Type B pancreatic cell (in vitro differentiated cells): ENCODE measurements around the gene MAD1L1. TPM values are rescaled to one million over a fixed set of nuclear protein-coding genes. Genes with fewer than 3 reads are reported as not detected.
A peak's percentile ranks its signal among the peaks of the same experiment; 100 is the strongest.

Experiments used
- DNase-seq: peaks from one replicate; pipeline ENCODE4 v3.0.0; 2021; ENCODE audit warnings: mixed read lengths; ENCODE audit not compliant: unreplicated experiment; ENCODE audit errors: extremely low spot score
- H3K27ac Mint-ChIP-seq: 2 replicates; pipeline ENCODE4 v1.8.0; 2021; ENCODE audit warnings: mild to moderate bottlenecking, mixed read lengths
- H3K27me3 Mint-ChIP-seq: 2 replicates; pipeline ENCODE4 v1.8.0; 2021; ENCODE audit warnings: mixed read lengths
- H3K36me3 Mint-ChIP-seq: 2 replicates; pipeline ENCODE4 v1.8.0; 2021; ENCODE audit warnings: mixed read lengths
- H3K4me1 Mint-ChIP-seq: one replicate; pipeline ENCODE4 v1.8.0; 2021; ENCODE audit warnings: mixed read lengths; ENCODE audit not compliant: unreplicated experiment
- H3K4me3 Mint-ChIP-seq: 2 replicates; pipeline ENCODE4 v1.8.0; 2021; ENCODE audit warnings: mild to moderate bottlenecking, mixed read lengths
- H3K9me3 Mint-ChIP-seq: 2 replicates; pipeline ENCODE4 v1.8.0; 2021; ENCODE audit warnings: mixed read lengths
- total RNA-seq: library from RNA; stranded (reverse); gene quantifications from 2 replicates; pipeline ENCODE4 v1.2.1, GENCODE V29; 2021; ENCODE audit warnings: low replicate concordance
- TF ChIP-seq, protein P1 (sequence below): fragments of 200-600 bp; sonication (generic); conservative IDR thresholded peaks from 2 replicates; pipeline ENCODE4 v1.5.0; 2021; ENCODE audit warnings: antibody characterized with exemption, mild to moderate bottlenecking

The MAD1L1 gene
- total RNA-seq, 1 donor from 2014 or later, result 40.7 TPM

DNA sequence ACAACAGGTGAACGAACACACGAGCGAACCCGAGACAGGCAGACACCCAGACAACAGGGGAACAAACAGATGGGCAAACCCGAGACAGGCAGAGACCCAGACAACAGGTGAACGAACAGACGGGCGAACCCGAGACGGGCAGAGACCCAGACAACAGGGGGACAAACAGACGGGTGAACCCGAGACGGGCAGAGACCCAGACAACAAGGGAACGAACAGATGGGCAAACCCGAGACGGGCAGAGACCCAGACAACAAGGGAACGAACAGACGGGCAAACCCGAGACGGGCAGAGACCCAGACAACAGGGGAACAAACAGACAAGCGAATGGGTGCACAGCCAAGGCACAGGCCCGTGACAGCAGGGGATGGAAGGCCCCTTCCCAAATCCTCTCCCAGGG is 298.0 kb downstream of the MAD1L1 start:
- no peak overlapping the region for H3K27ac Mint-ChIP-seq
- H3K9me3 Mint-ChIP-seq, result no peaks in the 10 kb centered on the region

DNA sequence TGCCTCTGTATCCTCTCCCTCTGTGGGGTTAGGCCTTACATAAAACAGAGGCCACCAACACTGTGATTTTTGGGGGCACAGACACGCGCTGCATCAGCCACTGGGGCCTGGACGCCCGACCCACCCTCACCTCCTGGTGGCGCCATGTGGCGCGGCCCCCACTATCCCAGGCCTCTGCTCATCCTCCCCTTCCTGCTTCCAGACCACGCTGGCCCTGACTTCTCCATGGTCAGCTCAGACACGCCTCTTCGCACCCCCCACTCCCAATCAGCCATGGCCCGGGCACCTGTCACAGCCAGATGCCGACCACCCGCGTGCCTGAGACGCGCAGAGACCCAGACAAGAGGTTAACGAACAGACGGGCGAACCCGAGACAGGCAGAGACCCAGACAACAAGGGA is 298.7 kb downstream of the MAD1L1 start:
- TF ChIP-seq, protein P1, sequence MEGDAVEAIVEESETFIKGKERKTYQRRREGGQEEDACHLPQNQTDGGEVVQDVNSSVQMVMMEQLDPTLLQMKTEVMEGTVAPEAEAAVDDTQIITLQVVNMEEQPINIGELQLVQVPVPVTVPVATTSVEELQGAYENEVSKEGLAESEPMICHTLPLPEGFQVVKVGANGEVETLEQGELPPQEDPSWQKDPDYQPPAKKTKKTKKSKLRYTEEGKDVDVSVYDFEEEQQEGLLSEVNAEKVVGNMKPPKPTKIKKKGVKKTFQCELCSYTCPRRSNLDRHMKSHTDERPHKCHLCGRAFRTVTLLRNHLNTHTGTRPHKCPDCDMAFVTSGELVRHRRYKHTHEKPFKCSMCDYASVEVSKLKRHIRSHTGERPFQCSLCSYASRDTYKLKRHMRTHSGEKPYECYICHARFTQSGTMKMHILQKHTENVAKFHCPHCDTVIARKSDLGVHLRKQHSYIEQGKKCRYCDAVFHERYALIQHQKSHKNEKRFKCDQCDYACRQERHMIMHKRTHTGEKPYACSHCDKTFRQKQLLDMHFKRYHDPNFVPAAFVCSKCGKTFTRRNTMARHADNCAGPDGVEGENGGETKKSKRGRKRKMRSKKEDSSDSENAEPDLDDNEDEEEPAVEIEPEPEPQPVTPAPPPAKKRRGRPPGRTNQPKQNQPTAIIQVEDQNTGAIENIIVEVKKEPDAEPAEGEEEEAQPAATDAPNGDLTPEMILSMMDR, result no peak
- DNase-seq, result no peak
- Mint-ChIP-seq H3K9me3 (no peaks in the 10 kb centered on the region), H3K36me3 (peaks cover 8% of the 10 kb centered on the region), H3K4me1 (no peaks in the 10 kb centered on the region), H3K4me3 (no peak overlapping the region), H3K27ac (no peak overlapping the region), H3K27me3 (no peaks in the 10 kb centered on the region)

More for the DNA sequence above, 298.0 kb downstream of the MAD1L1 start:
- no peak for DNase-seq
- no peaks in the 10 kb centered on the region for H3K27me3 Mint-ChIP-seq
- H3K4me3 Mint-ChIP-seq, result no peak overlapping the region
- H3K4me1 Mint-ChIP-seq, result no peaks in the 10 kb centered on the region
- TF ChIP-seq, protein P1, result no peak
- H3K36me3 Mint-ChIP-seq, result peaks cover 8% of the 10 kb centered on the region

DNA sequence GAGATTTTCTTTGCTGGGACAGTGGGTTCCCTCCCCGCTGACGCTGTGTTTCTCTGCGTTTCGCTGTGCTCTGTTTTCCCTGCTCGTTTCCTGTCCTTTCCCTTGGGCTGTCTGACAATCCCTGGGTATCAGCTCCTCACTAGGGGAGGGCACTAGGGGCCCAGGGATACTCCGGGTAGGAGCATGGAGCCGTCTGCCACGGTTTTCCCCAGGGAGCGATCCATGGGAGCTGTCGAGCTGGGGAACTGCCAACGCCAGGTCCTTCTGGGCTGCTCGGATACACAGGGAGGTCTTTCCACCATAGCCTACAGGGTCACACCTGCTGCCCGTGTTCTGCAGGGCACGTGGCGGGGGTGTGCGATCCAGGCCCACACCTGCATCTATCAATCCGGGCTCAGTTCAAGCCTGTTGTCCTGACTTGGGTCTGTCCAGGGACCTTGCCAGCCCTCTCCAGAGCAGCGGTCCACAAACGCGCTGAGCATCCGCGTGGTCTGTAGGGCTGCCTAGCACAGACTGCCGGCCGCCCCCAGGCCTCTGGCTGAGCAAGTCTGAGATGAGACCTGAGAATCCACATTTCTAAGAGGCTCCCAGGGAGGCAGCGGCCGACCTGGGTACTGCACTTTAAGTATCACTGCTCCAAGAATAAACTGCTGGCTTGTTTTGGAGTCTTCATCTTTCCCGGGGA is 299.5 kb downstream of the MAD1L1 start:
- H3K9me3 Mint-ChIP-seq, result no peaks in the 10 kb centered on the region
- no peak overlapping the region for H3K4me3 Mint-ChIP-seq
- H3K27me3 Mint-ChIP-seq, result no peaks in the 10 kb centered on the region
- no peaks in the 10 kb centered on the region for H3K4me1 Mint-ChIP-seq
- no peak overlapping the region for H3K27ac Mint-ChIP-seq
- DNase-seq, result no peak
- TF ChIP-seq, protein P1, result no peak
- peaks cover 7% of the 10 kb centered on the region for H3K36me3 Mint-ChIP-seq

DNA sequence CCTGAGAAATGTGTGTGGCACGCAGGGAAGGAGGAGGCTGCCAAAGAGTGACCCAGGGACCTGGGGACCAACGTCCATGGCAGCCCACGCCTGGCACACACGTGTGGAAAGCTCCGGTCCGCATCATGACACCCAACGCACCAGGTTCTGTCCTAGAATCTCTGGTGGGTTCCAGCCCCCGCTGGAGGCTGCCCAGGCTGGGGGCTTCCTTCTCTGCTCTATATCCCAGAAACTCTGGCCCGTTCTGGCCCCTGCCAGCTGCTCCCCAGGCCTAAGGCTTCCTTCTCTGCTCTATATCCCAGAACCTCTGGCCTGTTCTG is 300.8 kb downstream of the MAD1L1 start:
- no peak overlapping the region for H3K27ac Mint-ChIP-seq
- no peaks in the 10 kb centered on the region for H3K9me3 Mint-ChIP-seq
- TF ChIP-seq, protein P1, result no peak
- no peak for DNase-seq
- no peak overlapping the region for H3K4me3 Mint-ChIP-seq
- peaks cover 5% of the 10 kb centered on the region for H3K36me3 Mint-ChIP-seq
- H3K27me3 Mint-ChIP-seq, result no peaks in the 10 kb centered on the region
- H3K4me1 Mint-ChIP-seq, result peaks cover 7% of the 10 kb centered on the region

DNA sequence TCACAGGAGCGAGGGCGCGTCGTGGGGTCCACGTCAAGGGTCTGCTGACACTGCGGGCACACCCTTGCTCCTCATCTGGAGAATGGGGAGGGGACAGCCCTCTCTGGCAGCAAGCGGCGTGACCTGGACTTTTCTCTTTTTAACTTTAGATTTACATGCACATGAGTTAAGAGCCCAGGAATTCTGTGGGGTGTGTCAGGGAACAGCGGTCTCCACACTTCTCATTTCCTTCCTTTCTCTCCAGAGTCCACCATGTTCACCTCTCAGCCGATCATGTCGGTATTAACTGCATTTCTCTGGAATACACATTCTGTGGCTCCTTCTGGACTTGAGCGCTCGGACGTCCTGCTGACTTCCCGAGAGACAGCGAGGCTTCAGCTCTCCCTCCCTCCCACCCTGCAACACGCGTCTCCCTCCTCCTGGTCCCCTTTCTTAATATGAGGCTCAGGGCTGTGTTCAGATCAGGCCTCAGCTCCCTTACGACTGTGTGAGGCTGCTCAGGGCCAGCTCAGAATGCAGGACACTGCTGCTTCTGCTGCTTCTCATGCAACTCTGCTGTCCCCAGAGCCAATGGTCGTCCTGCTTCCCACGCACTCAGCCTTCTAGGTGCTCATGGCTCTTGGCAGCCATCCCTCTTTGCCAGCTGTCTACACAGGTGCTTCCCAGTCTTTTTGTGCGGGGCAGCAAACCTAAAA is 301.3 kb downstream of the MAD1L1 start:
- DNase-seq, result no peak
- Mint-ChIP-seq H3K4me1 (peaks cover 10% of the 10 kb centered on the region), H3K27ac (peak overlapping the region; percentile 51), H3K36me3 (peaks cover 5% of the 10 kb centered on the region), H3K4me3 (no peak overlapping the region), H3K27me3 (no peaks in the 10 kb centered on the region), H3K9me3 (no peaks in the 10 kb centered on the region)
- TF ChIP-seq, protein P1, result no peak
